K562 (cell line): ENCODE data around the gene DAGLA.

Source experiments
- EZH2 ChIP-seq: IDR thresholded peaks from 2 replicates; pipeline ENCODE4 v1.6.1; 2012; ENCODE audit warnings: low read depth, mild to moderate bottlenecking, inconsistent platforms, low read length, borderline replicate concordance
- GABPA ChIP-seq: fragments of 200-800 bp; sonication (Bioruptor generic); conservative IDR thresholded peaks from 2 replicates; pipeline ENCODE4 v1.6.1; 2016; ENCODE audit warnings: low read depth, missing genetic modification characterization, missing compliant biosample characterization
- JUND ChIP-seq, 2 experiments: IDR thresholded peaks; 2 replicates in 1 of 2; 3 replicates in 1 of 2; pipeline ENCODE4 v1.6.1; 2011; ENCODE audit warnings: borderline replicate concordance in 2 of 2, low read depth in 2 of 2, low read length in 2 of 2, improper control_type of control experiment in 1 of 2, missing biosample characterization in 1 of 2, missing genetic modification characterization in 1 of 2, missing genetic modification reagents in 1 of 2
- NFIX ChIP-seq: fragments of 250-450 bp; sonication (Bioruptor Pico); IDR thresholded peaks from 2 replicates; pipeline ENCODE4 v1.4.0; 2020; ENCODE audit warnings: low read depth, mild to moderate bottlenecking, moderate library complexity
- NR2C2 ChIP-seq, 2 experiments: fragments of 200-800 bp in 1 of 2; sonication (Bioruptor generic) in 1 of 2; sonication (generic) in 1 of 2; formaldehyde crosslinking in 1 of 2; IDR thresholded peaks; 2 replicates each; pipeline versions ENCODE4 v1.6.1 to v1.8.0; 2016 to 2022; ENCODE audit warnings: mild to moderate bottlenecking in 1 of 2, missing compliant biosample characterization in 1 of 2, missing genetic modification characterization in 1 of 2, missing genetic modification reagents in 1 of 2
- ZBTB2 ChIP-seq: fragments of 450-650 bp; IDR thresholded peaks from 2 replicates; pipeline ENCODE4 v1.6.1; 2016; ENCODE audit warnings: antibody characterized with exemption
- TF ChIP-seq, protein P1 (sequence below), 3 experiments: fragments of 200-800 bp in 1 of 3; fragments of 250-450 bp in 1 of 3; fragments of 450-650 bp in 1 of 3; sonication (Bioruptor Pico) in 1 of 3; sonication (Bioruptor generic) in 1 of 3; formaldehyde crosslinking in 1 of 3; IDR thresholded peaks; 2 replicates each; pipeline versions ENCODE4 v1.6.1 to v1.8.0; 2016 to 2022; ENCODE audit warnings: mild to moderate bottlenecking in 2 of 3, missing genetic modification characterization in 2 of 3, missing compliant biosample characterization in 1 of 3, moderate library complexity in 1 of 3

GRCh38 chr11:61682906-61683675 is 2.9 kb downstream of the DAGLA start:
- TF ChIP-seq GABPA (tag): no peak
- no peak for TF ChIP-seq EZH2
- TF ChIP-seq NFIX (CRISPR knock-in tag): no peak
- no peak for TF ChIP-seq NR2C2 (CRISPR knock-in tag; IDR thresholded peaks at IDR 0.05)
- TF ChIP-seq NR2C2 (tag; IDR thresholded peaks at IDR 0.05): no peak
- TF ChIP-seq, protein P1, sequence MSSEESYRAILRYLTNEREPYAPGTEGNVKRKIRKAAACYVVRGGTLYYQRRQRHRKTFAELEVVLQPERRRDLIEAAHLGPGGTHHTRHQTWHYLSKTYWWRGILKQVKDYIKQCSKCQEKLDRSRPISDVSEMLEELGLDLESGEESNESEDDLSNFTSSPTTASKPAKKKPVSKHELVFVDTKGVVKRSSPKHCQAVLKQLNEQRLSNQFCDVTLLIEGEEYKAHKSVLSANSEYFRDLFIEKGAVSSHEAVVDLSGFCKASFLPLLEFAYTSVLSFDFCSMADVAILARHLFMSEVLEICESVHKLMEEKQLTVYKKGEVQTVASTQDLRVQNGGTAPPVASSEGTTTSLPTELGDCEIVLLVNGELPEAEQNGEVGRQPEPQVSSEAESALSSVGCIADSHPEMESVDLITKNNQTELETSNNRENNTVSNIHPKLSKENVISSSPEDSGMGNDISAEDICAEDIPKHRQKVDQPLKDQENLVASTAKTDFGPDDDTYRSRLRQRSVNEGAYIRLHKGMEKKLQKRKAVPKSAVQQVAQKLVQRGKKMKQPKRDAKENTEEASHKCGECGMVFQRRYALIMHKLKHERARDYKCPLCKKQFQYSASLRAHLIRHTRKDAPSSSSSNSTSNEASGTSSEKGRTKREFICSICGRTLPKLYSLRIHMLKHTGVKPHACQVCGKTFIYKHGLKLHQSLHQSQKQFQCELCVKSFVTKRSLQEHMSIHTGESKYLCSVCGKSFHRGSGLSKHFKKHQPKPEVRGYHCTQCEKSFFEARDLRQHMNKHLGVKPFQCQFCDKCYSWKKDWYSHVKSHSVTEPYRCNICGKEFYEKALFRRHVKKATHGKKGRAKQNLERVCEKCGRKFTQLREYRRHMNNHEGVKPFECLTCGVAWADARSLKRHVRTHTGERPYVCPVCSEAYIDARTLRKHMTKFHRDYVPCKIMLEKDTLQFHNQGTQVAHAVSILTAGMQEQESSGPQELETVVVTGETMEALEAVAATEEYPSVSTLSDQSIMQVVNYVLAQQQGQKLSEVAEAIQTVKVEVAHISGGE (CRISPR knock-in tag; IDR thresholded peaks at IDR 0.05): no peak
- no peak for TF ChIP-seq JUND (IDR thresholded peaks at IDR 0.05; ENCODE audit: borderline replicate concordance, low read depth, low read length)
- TF ChIP-seq JUND (tag; IDR thresholded peaks at IDR 0.05; ENCODE audit: borderline replicate concordance, low read depth, low read length): no peak
- no peak for TF ChIP-seq ZBTB2
